PC-3 (cell line): ENCODE measurements around the gene ZBTB21. TPM values are rescaled to one million over a fixed set of nuclear protein-coding genes. Genes with fewer than 3 reads are reported as not detected.

Experiments used
- ATAC-seq: fragments of 200-7000 bp; cut with Tn5 transposase; 2 replicates; pipeline ENCODE4 v1.9.1; 2020; ENCODE audit warnings: mild to moderate bottlenecking, moderate library complexity
- BruUV-seq: library from RNA; stranded (reverse); fragments of 400-500 nt; replicated peaks from 2 replicates; lab custom pipeline; 2021; lab: Mats Ljungman, UMichigan
- CTCF ChIA-PET: fragments of 300-600 bp; sonication (Branson Sonifier 250); formaldehyde crosslinking; loops from one replicate; lab custom pipeline; 2022; ENCODE audit warnings: antibody characterized with exemption; lab: Charles Lee
- POLR2A ChIA-PET: fragments of 300-600 bp; sonication (Branson Sonifier 250); formaldehyde crosslinking; loops from one replicate; lab custom pipeline; 2022; ENCODE audit warnings: antibody characterized with exemption; ENCODE audit not compliant: unreplicated experiment; lab: Charles Lee
- DNase-seq: peaks from one replicate; pipeline ENCODE4 v3.0.0-alpha.2; 2015
- H2AFZ ChIP-seq: fragments of 300-600 bp; sonication (generic); 2 replicates; pipeline ENCODE4 v1.6.0; 2016; ENCODE audit warnings: antibody characterized with exemption, low read length
- H3F3A ChIP-seq: fragments of 300-600 bp; sonication (generic); one replicate; pipeline ENCODE4 v1.6.0; 2017; ENCODE audit warnings: antibody characterized with exemption, low read length, control low read depth, mild to moderate bottlenecking; ENCODE audit not compliant: unreplicated experiment
- H3K27ac ChIP-seq: fragments of 300-600 bp; sonication (generic); 2 replicates; pipeline ENCODE4 v1.5.1; 2016; ENCODE audit warnings: mild to moderate bottlenecking, low read length
- H3K27me3 ChIP-seq: fragments of 300-600 bp; sonication (generic); 2 replicates; pipeline ENCODE4 v1.6.1; 2016; ENCODE audit warnings: low read length, mixed read lengths
- H3K36me3 ChIP-seq: fragments of 300-600 bp; sonication (generic); 2 replicates; pipeline ENCODE4 v1.6.1; 2016; ENCODE audit warnings: low read depth, mixed run types, low read length, mixed read lengths
- H3K4me1 ChIP-seq: fragments of 300-600 bp; sonication (generic); 2 replicates; pipeline ENCODE4 v1.5.1; 2016; ENCODE audit warnings: low read length; ENCODE audit not compliant: insufficient read depth
- H3K4me2 ChIP-seq: fragments of 300-600 bp; sonication (generic); 2 replicates; pipeline ENCODE4 v1.6.0; 2016; ENCODE audit warnings: low read length
- H3K4me3 ChIP-seq: fragments of 300-600 bp; sonication (generic); 2 replicates; pipeline ENCODE4 v1.5.1; 2016; ENCODE audit warnings: mild to moderate bottlenecking, low read length, mixed read lengths
- H3K79me2 ChIP-seq: fragments of 300-600 bp; sonication (generic); 2 replicates; pipeline ENCODE4 v1.6.1; 2017; ENCODE audit warnings: low read length, mixed read lengths
- H3K9ac ChIP-seq: fragments of 300-600 bp; sonication (generic); 2 replicates; pipeline ENCODE4 v1.6.0; 2016; ENCODE audit warnings: mild to moderate bottlenecking, low read length
- H3K9me2 ChIP-seq: fragments of 300-600 bp; sonication (generic); replicated peaks from 2 replicates; pipeline ENCODE4 v1.6.1; 2016; ENCODE audit warnings: mixed run types, low read length, mixed read lengths
- H3K9me3 ChIP-seq: fragments of 300-600 bp; sonication (generic); 2 replicates; pipeline ENCODE4 v1.6.1; 2016; ENCODE audit warnings: low read length, mixed read lengths
- H4K20me1 ChIP-seq: fragments of 300-600 bp; sonication (generic); 2 replicates; pipeline ENCODE4 v1.6.1; 2016; ENCODE audit warnings: low read length, mixed read lengths
- CTCF ChIP-seq: fragments of 300-600 bp; sonication (generic); conservative IDR thresholded peaks from 2 replicates; pipeline ENCODE4 v1.5.1; 2017; ENCODE audit warnings: antibody characterized with exemption, low read depth, mild to moderate bottlenecking, low read length
- EZH2 ChIP-seq: fragments of 300-600 bp; sonication (generic); IDR thresholded peaks from one replicate; pipeline ENCODE4 v1.6.1; 2017; ENCODE audit warnings: antibody characterized with exemption, mild to moderate bottlenecking, low read length; ENCODE audit not compliant: unreplicated experiment
- EZH2phosphoT487 ChIP-seq: fragments of 300-600 bp; sonication (generic); IDR thresholded peaks from 2 replicates; pipeline ENCODE4 v1.6.1; 2018; ENCODE audit warnings: mild to moderate bottlenecking, antibody characterized with exemption, low read length, borderline replicate concordance
- intact Hi-C: fragments of 100-400 bp; cut with micrococcal nuclease; formaldehyde crosslinking; loops from 2 replicates; pipeline ENCODE4 v1.9.0; 2023
- total RNA-seq: library from RNA; depleted of rRNA; stranded (reverse); fragments of >200 nt; gene quantifications from 2 replicates; pipeline ENCODE4 v1.2.3, GENCODE V29; 2014

ZBTB21 gene
- total RNA-seq, 1 experiment from 2014 or later: 8.1 TPM

DNA sequence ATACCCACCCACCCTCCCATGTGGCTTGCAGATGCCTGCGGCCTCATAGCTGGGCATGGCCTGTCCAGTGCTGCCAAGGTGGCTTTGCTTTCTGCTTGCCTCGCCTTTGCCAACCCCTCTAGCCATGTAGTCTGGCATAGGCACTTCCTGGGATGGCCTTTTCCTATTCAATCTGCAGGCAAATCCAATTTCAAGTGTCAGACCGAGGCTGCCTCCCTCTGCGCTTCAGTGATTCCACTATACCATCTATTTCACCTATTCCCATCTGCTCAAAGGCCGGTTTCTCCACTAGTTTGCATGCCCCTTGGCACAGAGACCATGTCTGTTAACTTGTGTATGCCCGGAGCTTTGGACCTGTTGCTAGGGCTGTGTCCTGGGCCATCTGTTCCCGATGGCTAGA lies 3.8 kb upstream of the ZBTB21 start:
- H3K9me2 ChIP-seq: no peaks in the 10 kb centered on the region
- H3K79me2 ChIP-seq: peaks cover 19% of the 10 kb centered on the region
- H3K27ac ChIP-seq: no peak overlapping the region
- intact Hi-C loops: no loop called here
- no peaks in the 10 kb centered on the region for H3F3A ChIP-seq
- H3K9me3 ChIP-seq: no peaks in the 10 kb centered on the region
- no peaks in the 10 kb centered on the region for H4K20me1 ChIP-seq
- H3K36me3 ChIP-seq: no peaks in the 10 kb centered on the region
- DNase-seq (no peak), ATAC-seq (no peak)
- H2AFZ ChIP-seq: no peak overlapping the region
- H3K4me3 ChIP-seq: no peak overlapping the region
- TF ChIP-seq EZH2 (no peak), EZH2phosphoT487 (no peak), CTCF (no peak)
- H3K4me1 ChIP-seq: peaks cover 16% of the 10 kb centered on the region
- no peak overlapping the region for H3K9ac ChIP-seq
- ChIA-PET POLR2A (no interaction called here), CTCF (no interaction called here)
- no peak overlapping the region for H3K4me2 ChIP-seq
- no TSS peak for BruUV-seq
- H3K27me3 ChIP-seq: no peaks in the 10 kb centered on the region

GRCh38 chr21:42013376-42013775 lies 3.2 kb upstream of the ZBTB21 start:
- ATAC-seq: no peak

More at GRCh38 chr21:42013376-42013775, 3.2 kb upstream of the ZBTB21 start:
- Histone ChIP-seq H3F3A (no peaks in the 10 kb centered on the region), H4K20me1 (no peaks in the 10 kb centered on the region), H3K36me3 (no peaks in the 10 kb centered on the region), H3K27ac (no peak overlapping the region), H3K27me3 (no peaks in the 10 kb centered on the region), H3K9me3 (no peaks in the 10 kb centered on the region), H3K79me2 (peaks cover 25% of the 10 kb centered on the region), H3K9me2 (no peaks in the 10 kb centered on the region), H2AFZ (no peak overlapping the region), H3K4me2 (no peak overlapping the region), H3K4me1 (peaks cover 21% of the 10 kb centered on the region), H3K9ac (no peak overlapping the region), H3K4me3 (no peak overlapping the region)
- TF ChIP-seq EZH2 (no peak), EZH2phosphoT487 (no peak), CTCF (no peak)
- ChIA-PET CTCF (interaction anchor here (0.6 kb wide), 1 partner anchor 16 kb away, joined by 3 read pairs; no protein-coding TSS in a partner anchor), POLR2A (no interaction called here)
- intact Hi-C loops: no loop called here
- BruUV-seq: no TSS peak
- no peak for DNase-seq
